GM18873 (cell line): ENCODE measurements around the gene IRGC.
"Not testable (repeated sequence)": the region's sequence is repeated elsewhere in the genome, so short reads cannot be mapped to it uniquely, and the experiment has no call there.

Experiments used
- ATAC-seq: cut with Tn5 transposase; IDR thresholded peaks from one replicate; pipeline ENCODE4 v1.9.1; 2021; ENCODE audit warnings: mild to moderate bottlenecking, moderate library complexity, moderate number of reproducible peaks; ENCODE audit not compliant: unreplicated experiment, low FRiP score

Gene IRGC

GRCh38 chr19:43715776-43716175, at the start of gene IRGC:
Gene IRGC (plus strand): TSS chr19:43716076. CDS start chr19:43718559, 2,483 bp downstream.
- ATAC-seq: no peak

DNA sequence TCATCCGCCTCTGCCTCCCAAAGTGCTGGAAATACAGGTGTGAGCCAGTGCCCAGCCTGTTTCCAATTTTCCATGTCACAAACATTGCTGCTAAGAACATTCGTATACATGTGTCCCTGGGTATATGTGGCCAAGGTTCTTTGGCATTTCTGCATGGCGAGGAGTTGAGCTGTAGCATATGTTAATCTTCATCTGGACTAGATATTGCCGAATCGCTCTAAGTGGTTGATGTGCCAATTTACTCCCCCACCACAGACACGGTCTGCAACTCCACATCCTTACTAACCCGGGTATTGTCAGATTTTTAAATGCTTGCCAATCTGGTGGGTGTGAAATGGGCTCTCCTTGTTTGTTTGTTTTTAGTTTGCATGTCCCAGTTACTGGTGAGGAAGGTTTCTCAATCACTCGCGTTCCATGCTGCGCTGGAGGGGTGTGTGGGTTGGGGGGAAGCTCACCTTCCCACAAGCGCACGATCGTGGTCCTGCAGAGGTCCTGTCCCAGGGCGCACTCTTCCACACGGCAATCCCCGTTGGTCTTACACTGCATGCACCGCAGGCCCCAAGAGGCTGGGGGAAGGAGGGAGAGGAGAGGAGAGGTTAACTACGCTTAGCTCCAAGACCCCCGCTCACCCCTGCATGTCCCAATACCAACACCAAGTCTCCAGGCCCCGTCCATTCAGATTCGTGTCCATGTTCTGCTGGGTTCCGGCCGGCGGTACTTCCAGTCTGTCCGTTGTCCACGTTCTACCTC, 48.6 kb upstream of the IRGC start:
- ATAC-seq: no peak

DNA sequence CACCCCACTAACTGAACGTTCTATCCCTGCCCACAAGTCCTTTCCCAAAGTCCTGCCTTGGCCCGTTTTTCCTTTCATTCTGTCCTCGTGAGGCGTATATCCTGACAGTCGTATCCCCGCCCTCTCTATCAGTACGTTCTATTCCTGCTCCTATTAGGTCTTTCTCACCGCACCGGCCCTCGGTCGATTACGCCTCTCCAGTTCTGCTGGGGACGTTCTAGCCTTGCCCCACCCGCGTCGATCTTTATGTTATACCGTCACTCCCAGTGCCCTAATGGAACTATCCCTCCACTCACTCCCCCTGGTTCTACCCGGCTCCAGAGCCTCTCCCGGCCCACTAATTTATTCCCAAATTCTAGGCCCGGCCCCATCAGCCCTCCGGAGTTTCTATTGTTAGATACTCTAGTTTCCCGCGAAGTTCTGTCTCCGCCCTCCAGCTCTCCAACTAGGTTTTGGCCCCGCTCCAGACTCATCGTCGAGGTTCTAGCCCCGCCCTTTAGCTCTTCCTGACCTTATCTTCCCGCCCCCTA, 47.9 kb upstream of the IRGC start:
- ATAC-seq: no peak

- peak; percentile 73 for ATAC-seq
These were observed 47.3 kb upstream of the IRGC start for GRCh38 chr19:43668406-43669109.

DNA sequence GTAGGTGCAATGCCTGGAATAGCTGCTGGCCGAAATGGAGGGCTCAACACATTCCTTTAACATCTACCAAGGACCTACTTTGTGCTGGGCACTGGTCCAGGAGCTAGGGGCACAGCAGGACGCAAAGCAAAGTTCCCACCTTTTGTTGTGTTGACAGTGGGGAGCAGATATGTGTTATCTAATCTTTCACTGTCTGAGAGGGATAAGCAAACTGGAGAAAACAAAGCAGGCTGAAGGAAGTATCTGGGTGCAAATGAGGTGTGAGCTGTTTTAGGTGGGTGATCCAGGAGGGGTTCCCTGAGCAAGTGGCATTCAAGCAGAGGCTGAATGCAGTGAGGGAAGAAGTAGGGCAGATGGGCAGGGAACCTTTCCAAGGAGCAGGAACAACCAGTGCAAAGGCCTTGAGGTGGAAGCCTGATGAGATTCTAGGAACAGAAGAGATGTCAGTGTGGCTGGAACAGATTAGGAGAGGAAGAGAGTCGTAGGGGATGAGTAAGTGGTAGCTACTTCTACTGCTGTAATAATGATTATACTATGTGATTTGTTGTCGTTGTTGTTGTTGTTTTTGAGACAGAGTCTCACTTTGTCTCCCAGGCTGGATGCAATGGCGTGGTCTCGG, 43.7 kb upstream of the IRGC start:
- ATAC-seq: no peak

- no peak for ATAC-seq
These were observed 42.2 kb upstream of the IRGC start for GRCh38 chr19:43673637-43674036.

GRCh38 chr19:43674183-43674582, 41.7 kb upstream of the IRGC start:
- ATAC-seq: no peak

DNA sequence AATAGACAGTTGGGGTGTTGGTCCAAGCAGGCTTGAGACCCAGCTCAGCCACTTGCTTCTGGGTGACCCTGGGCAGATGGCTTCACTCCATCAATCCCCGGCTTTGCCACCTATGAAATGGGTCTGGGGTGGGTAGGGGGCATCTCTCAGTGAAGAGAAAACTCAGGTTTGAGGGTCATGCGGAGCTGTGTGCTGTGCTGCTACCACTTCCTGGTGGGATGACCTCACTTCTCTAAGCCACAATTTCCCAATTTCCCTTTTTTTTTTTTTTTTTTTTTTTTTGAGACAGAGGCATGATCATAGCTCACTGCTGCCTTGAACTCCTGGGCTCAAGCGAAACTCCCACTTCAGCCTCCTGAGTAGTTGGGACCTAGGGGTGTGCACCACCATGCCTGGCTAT, 41.3 kb upstream of the IRGC start:
- no peak for ATAC-seq

- no peak for ATAC-seq
These were observed 40.5 kb upstream of the IRGC start for GRCh38 chr19:43675269-43675879.

DNA sequence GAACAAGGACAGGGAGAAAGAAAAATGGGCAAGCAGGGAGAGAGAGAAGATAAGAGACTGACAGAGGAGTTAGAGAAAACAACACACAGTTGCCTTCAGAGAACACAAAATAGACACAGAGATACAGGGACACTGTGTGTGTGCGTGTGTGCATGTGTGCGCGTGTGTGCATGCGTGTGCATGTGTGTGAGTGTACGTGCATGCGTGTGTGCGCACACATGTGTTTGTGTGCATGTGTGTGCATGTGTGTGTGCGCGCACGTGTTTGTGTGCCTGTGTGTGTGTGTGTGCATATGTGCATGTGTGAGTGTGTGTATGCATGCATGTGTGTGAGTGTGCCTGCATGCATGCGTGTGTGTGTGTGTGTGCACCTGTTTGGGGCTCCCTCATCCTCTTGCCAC, 40.0 kb upstream of the IRGC start:
- no peak for ATAC-seq

GRCh38 chr19:43678512-43679261, 37.2 kb upstream of the IRGC start:
- no peak for ATAC-seq

DNA sequence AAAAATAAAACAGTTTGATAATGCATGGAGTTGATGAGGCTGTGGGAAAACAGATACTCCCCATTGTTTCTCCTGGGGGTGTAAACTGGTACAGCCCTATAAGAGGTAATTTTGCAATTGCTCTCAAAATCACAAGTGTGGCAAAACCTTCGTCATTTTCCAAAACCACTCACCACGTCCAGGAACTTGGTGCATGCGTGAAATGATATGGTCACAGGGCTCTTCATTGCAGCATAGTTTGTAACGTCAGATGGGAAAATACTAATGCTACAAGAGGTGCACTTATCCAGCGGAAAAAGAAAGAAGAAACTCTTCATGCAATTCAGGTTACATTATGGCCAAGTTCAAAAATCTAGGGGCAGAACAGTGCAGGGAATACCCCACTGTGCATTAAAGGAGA, 34.1 kb upstream of the IRGC start:
- no peak for ATAC-seq

- ATAC-seq: not testable (repeated sequence)
These were observed 33.6 kb upstream of the IRGC start for GRCh38 chr19:43682269-43682668.

- no peak for ATAC-seq
These were observed 32.8 kb upstream of the IRGC start for GRCh38 chr19:43682824-43683661.

DNA sequence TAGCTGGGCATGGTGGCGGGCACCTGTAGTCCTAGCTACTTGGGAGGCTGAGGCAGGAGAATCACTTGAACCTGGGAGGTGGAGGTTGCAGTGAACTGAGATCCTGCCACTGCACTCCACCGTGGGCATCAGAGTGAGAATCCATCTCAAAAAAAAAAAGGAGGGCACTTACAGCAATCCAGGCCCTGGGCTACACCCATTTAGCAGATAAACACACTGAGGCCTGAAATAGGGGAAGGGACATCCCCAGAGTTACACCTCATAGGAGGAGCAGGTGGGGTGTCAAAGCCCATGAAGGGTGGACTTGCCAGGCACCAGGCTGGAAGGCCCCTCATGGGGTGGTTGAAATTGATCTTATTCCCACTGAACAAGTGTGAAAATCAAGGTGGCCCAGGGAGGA, 32.0 kb upstream of the IRGC start:
- ATAC-seq: no peak

- no peak for ATAC-seq
These were observed 31.6 kb upstream of the IRGC start for GRCh38 chr19:43684326-43684725.

GRCh38 chr19:43687660-43687997, 28.2 kb upstream of the IRGC start:
- no peak for ATAC-seq

DNA sequence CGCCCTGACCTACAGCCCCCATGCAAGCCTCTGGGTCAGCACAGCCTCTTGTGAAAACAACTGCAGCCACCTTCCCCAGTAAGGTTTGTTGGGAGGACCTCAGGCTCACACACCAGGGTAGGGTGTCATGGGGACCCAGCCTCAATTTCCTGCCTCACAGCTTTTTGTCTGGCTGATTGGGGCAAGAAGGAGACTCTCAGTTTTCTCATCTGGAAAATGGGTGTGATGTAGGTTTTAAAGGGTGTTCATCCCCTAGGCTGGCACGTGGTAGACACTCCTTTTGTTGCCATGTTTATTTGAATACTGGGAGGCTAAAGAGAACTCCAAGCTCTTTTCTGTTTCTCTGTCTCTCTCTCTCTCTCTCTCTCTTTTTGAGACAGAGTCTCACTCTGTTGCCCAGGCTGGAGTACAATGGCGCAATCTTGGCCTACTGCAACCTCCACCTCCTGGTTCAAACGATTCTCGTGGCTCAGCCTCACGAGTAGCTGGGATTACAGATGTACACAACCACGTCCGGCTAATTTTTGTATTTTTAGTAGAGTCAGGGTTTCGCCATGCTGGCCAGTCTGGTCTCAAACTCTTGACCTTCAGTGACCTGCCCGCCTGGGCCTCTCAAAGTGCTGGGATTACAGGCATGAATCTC, 27.7 kb upstream of the IRGC start:
- no peak for ATAC-seq

DNA sequence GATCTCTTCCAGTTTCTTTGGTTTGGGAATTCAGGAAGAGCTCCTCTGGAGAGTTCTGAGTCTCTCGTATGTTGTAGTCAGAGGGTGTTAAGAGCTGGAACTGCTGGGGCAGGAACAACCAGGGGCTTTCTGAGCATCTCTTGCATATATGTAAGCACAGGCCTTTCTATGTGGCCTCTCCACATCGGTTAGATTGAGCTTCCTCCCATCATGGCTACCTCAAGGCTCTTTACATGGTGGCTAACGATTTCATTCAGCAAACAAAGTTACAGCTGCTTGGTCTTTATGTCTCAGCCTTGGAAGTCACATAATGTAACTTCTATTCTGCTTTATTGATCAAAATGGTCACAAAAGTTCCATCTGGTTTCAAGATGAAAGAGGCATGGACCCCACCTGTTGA, 25.4 kb upstream of the IRGC start:
- ATAC-seq: no peak
